NCI-H1105 treated with DMSO at 0.1 percent for 48 hours (cell line): ENCODE results near the gene GPBAR1.
"Not testable (repeated sequence)": the region's sequence is repeated elsewhere in the genome, so short reads cannot be mapped to it uniquely, and the experiment has no call there.

ENCODE experiments used
- DNase-seq: peaks from one replicate; lab custom pipeline; 2025; lab: John Stamatoyannopoulos, UW

Gene GPBAR1

DNA sequence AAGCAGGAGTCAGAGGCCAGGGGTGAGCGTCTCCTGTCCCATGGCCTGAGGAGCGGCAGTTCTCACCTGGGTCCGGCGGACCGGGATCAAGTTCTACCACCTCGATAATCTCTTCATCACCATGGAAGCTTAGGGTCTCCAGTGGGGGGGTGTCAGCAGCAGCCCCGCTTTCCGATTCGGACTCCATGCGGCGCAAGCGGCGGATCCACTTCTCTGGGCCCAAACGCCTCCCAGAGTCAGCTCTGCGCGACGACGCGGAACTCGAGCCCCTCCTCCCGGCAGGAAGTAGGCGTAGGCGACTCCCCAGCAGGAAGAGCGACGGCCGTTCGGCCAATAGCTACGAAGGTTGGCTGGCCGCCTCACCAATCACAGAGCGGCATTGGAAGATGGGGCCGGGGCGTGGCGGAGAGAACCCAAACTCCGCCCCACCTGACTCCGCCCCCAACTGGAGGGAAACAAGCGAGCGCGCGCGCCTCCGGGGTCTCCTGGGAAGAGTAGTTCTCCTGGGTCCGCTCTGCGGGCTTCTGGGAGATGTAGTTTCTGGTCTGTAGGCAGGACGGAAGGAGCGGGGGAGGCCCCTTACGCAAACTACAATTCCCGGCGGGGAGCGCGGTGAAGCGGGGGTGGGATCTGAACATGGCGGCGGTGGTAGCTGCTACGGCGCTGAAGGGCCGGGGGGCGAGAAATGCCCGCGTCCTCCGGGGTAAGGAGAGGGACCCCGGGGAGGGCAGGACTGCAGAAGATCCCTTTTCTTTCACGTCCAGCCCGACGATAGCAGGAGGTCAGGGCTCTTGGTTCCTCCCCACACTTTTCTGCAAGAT, 9.3 kb downstream of the GPBAR1 start, which contains the start of the genes AAMP and PNKD:
AAMP (minus strand) TSS at position 238 of the 821 bp plus-strand sequence; CDS start at position 187, 51 bp downstream.
PNKD (plus strand) TSS at position 620 of the 821 bp plus-strand sequence; CDS start at position 637, 17 bp downstream.
- peak; percentile 97 for DNase-seq

DNA sequence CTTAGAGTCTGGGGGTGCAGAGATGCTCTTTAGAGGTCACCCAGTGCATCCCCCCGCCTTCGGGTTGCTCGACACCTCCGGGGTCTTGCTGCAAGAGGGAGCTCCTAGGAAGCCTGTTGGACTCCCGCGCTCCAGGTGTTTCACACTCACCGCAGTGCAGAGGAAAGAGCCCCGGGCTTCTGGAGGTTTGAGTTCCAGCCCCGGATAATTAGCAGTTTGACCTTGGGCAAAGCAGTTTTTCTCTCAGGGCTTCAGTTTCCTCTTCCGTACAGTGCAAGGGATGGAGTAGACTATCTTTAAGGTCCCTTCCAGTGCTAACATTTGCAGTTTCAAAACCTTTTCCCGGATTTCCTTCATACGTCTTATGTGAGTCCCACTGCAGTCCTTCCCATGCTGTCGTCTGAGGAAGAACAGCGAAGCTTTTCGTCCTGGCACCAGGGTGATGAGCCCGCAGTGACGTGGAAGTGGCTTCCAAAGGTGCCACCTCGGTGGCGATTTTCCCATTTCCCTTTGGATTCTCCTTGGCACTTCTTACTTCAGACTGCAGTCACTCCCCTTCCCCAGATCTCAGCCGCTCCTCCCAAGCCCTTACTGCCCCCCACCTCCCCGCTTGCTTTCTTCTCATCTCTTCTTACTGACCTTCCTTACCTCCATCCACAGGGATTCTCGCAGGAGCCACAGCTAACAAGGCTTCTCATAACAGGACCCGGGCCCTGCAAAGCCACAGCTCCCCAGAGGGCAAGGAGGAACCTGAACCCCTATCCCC, 10.1 kb downstream of the GPBAR1 start:
- DNase-seq: no peak

DNA sequence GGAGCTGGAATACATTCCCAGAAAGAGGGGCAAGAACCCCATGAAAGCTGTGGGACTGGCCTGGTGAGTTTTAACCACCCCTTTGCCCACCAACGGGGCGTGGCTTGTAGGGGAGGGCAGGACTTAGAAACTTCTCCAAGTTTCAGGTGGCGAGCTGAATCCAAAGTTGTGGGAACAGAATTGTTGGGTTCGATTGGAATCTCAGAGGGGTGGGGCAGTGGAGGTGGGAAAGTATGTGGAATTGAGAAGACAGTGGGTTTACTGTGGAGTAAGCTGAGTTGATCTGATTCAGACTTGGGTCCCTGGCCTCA, 10.6 kb downstream of the GPBAR1 start:
- no peak for DNase-seq

DNA sequence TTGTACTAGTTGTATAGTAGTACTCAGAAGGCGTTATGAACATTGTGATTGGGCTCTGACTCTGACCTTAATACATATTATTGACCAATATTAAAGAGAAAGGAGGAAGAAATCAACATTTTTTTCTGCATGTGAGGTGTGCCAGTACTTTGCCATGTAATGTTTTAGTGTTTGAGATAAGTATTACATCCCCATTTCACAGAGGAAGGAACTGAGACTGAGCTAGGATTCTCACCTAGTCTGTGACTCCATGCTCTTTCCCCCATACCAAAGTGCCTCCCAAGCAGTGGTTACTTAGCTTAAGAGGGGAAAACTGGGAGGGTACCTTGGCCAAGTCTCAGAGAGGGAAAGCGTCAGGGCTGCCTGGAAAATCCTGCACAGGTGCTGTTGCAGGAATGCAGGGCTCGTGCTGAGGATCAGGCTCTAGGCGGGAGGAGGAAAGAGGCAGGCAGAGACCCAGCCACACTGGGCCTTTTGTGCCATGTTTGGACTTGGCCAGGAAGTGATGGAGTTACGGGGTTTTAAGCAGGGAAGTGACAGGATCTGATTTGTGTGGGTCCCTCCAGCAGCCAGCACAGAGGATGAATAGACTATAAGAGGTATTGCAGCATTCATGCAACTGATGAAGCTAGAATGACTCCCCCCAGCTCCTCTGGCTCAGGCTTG, 11.2 kb downstream of the GPBAR1 start:
- DNase-seq: no peak

DNA sequence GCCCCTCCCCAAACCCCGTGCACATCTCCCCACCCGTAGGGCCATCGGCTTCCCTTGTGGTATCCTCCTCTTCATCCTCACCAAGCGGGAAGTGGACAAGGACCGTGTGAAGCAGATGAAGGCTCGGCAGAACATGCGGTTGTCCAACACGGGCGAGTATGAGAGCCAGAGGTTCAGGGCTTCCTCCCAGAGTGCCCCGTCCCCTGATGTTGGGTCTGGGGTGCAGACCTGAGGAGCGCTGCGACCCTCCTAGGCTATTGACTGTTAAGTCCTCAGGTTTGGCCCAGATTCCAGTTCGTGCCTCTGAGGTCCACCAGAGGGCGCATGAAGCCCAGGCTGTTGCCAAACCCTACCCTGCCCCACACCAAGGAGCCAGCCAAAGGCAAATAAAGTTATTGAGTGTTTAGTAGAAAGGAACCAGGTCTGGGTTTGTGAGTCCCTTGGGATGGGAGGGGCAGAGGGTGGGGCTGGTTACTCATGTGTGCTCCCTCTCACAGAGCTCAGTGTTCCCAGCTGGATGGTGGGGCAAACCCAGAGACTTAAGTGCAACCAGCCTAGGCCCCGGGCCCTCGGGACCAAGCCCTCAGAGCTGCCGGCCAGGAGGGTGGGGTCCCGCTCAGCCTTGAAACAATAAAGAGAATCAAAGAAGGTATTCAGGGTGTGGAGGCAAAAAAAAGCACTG, 11.9 kb downstream of the GPBAR1 start:
- peak; percentile 56 for DNase-seq

DNA sequence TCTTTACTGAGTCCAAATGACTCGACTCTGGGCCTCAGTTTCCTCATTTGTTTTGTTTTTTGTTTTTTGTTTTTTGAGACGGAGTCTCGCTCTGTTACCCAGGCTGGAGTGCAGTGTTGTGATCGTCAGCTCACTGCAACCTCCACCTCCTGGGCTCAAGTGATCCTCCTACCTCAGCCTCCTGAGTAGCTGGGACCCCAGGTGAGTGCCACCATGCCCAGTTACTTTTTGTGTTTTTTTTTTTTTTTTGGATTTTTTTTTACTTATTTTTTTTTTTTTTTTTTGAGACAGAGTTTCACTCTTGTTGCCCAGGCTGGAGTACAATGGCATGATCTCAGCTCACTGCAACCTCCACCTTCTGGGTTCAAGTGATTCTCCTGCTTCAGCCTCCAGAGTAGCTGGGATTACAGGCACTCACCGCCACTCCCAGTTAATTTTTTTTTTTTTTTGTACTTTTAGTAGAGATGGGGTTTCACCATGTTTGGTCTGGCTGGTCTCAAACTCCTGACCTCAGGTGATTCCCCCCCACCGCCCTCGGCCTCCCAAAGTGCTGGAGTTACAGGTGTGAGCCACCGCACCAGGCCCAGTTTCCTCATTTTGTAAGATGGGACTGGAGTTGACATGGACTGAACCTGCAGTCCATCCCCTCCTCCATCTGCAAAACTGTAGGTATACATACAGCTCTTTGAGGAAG, 12.5 kb downstream of the GPBAR1 start:
- DNase-seq: not testable (repeated sequence)

DNA sequence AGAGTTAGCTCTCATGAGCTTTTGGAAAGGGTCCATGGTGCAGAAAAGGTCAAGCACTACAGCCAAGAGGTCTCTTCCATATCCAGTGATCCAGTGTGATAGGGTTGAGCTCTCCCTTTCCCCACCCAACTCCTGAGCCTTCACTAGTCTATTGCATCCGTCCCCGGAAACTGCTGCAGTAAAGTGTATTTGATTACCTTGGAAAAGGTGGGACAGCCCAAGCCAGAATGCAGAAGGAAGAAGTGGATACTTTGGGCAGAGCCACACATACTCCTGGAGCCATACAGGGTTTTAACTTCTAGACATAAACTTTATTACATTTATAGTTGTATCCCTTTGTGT, 13.1 kb downstream of the GPBAR1 start:
- DNase-seq: no peak

DNA sequence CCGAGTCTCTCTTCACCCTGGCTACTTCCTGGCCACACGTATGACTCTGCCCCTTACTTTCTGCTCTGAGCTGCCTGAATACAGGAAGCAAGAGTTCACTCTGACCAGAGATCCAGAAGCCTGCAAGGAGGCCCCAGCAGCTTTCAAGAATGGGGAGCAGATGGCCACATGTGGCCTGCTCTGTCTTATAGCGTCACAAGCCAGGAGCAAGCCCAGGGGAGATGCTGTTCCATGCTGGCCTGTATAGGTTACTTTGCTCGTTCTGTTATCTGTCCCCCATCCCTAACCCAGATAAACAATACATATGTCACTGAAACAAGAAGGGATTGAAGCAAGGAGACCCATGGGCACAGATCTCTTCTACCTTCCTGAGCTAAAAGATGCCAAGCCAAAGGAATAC, 13.8 kb downstream of the GPBAR1 start:
- DNase-seq: no peak

DNA sequence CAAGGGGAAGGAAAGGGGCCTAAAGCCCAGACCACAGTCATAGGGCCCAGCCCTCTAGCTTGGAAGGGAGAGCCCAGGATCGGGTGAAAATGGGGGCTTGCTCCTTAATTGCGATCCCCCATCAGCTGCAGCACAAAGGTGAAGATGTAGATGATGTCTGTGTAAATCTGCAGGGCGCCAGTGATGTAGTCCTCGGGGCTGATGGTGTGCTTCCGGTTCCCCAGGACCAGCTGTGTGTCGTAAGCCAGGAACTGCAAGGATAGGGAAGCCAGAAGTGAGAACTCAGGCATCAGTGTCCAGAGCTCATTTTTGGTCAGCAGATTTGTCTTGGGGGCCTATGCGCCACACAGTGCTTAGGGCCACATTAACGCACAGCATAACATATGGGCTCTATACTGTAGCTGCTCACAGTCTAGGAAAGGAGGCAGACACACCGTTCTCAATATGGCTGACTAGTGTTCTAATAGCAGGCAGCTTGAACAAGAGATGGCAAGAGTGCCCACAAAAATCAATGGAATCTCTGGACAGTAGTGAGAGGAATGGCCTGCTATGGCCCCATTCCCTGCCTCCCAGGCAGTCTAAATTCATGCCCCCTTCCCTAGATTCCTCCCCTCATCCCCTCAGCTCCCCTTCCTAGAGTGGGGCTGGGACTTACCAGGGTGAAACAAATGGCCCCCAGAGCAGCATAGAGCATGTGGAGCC, 14.7 kb downstream of the GPBAR1 start:
- DNase-seq: no peak

DNA sequence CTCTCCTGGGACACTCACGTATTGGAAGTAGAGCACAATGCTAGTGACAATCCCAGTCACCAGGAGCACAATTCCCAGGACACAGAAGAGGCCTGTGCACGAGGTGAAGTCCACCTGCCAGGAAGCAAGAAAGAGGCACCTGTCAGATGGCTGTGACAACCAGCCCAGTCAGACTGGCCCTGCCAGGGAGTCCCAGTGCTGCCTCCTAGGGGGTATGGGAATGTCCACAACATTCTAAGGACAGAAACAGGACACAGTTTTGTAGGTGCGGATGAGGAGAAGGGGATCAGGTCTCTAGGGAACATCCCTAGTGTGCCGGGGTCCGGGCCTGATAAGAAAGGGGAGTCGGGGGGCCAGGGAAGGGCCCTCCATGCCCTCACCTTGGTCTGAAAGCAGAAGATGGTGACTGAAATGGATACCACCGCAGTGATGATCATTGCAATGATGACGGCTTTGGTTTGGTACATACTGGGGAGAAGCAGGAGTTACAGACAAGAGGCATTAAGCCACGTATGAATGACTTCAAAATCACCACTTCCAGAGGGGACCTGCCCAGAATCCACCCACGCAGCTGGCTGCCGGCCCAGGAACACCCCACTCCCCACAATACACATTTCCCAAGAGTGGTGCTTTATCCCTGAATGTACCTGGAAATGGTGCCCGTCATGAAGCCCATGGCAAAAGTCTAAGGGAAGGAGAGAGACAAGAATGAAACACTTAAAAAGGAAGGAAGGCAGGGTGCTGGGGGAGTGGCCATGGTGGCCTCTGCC, 16.4 kb downstream of the GPBAR1 start:
- no peak for DNase-seq

DNA sequence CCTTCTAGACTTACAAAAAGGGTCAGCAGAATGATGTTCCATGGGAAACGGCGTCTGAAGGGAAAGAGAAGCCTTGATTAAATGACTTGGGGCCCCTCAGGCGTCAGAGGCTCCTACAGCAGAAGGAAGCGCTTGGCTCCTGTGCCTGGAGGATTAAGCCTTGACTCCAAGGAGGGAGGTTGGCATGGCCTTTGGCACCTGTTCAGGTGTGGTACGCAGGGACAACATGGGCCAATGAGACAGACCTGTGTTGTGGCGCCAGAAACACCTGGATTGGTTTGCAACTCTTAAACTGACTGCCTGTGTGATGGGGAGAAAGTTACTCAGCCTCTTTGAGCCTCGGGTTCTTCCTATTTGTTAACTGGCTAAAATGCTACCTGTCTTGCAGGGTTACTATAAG, 17.1 kb downstream of the GPBAR1 start:
- DNase-seq: no peak

DNA sequence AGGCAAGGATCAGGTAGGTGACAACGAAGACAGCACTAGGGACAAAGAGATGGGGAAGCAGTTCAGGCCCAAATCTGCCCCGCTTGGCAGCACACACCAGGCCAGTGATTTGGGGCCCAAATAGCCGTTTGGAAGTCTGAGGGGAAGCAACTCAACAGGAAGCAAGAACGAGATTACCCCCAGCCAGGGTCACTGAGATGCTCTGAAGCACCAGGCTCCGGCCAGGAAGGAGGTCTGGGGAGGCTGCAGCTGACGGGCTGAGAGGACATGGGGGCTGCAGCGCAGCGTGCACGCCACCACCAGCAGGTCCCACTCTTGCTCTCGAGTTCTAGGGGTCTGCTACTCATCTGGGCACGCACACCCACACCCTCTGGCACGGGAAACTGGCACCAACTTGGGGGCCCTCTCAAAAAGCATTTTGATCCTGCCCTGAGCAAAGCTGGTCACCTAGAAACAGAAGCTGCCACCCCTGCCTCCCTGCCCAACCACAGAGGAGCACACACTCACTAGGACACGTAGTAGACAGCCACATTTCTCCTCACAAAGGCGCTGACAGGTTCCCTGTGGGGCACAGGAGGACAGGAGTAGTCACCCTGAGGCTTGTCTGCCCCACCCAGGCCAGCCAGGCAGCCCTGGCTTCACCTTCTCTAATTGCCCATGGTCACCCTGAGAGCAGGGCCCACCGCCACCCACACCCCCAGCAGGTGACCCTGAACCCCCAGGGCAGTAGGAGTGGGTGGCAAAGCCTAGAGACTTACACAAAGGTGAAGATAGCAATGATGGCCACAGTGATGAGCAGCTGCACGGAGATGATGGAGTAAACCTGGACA, 17.9 kb downstream of the GPBAR1 start:
- no peak for DNase-seq

DNA sequence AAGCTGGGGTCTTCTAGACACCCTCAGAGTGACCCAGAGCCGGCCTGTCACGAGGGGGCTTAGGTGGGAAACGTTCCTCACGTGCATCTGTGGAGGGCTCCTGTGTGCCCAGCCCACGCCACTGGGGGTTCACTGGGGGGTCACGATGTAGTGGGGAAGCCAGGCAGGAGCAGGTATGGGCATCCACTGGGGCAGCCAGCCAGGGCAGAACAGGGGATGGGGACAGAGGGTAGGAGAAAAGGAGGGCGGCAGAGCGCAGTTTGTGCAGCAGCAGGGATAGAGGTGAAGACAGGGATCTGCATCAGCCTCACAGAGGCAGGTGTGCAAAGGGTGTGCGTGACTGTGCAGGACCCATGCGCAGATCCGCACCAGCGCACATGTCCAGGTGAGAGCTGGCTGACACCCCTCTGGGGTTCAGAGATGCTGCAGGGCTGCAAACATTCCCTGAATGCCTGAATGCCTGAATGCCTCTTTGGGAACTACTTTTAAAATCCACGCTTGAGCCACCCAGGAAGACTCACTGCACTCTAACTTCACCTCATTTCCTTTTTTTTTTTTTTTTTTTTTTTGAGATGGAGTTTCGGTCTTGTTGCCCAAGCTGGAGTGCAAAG, 19.6 kb downstream of the GPBAR1 start:
- no peak for DNase-seq

DNA sequence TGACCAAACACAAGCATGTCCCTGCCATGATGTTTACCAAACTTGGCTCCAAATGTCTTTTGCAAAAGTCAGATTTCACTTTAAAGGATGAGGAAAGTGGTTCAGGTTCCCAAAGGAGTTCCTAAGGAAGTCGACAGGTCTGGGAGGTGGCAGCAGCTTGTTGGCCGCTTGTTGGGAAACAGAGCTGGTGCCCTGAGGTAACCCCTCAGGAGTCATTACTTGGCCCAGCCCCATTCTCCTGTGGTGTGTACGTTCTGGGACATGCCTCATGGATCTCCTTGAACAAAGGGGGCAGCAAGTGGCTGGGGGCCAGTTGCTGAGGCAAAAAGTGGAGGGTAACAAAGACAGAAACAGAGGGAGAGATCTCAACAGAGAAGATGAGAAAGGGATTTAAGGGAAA, 20.6 kb downstream of the GPBAR1 start:
- no peak for DNase-seq

DNA sequence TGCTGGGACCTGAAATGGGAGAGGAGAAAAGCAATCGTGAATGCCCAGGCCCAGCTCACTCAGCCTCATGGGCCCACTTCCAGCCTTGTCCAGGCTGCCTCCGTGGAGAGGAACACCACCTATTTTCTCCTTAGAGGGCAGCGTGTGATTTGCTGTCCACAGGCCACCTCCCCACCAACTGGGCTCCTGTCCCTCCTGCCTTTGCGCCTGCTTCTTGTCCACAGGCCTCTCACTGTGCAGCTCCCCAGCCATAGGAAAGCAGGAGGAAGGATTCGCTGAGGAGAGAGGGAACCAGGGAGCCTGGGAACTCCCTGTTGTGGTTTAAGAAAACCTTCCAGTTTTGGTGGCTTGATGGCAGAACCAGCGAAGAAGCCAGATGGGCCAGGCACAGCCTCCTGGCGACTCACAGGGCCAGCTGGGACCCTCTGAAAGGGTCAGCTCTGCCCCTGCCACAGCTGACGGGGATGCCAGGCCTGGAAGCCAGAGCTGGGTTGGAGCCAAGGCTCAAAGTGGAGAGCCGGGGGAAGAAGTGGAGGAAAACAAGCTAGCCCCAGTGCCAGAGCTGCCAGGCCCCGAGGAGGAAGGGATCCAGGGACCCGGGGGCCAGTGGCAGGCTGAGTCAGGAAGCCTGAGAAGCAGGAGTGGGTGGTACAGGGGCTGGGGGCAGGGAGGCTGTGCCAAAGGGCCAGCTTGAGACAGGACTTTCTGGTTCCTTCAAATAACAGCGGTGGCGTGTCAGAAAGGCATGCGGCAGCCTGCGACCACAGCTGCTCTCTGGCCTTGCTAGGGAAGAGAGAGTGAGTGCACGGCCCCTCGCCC, 21.6 kb downstream of the GPBAR1 start:
- no peak for DNase-seq

DNA sequence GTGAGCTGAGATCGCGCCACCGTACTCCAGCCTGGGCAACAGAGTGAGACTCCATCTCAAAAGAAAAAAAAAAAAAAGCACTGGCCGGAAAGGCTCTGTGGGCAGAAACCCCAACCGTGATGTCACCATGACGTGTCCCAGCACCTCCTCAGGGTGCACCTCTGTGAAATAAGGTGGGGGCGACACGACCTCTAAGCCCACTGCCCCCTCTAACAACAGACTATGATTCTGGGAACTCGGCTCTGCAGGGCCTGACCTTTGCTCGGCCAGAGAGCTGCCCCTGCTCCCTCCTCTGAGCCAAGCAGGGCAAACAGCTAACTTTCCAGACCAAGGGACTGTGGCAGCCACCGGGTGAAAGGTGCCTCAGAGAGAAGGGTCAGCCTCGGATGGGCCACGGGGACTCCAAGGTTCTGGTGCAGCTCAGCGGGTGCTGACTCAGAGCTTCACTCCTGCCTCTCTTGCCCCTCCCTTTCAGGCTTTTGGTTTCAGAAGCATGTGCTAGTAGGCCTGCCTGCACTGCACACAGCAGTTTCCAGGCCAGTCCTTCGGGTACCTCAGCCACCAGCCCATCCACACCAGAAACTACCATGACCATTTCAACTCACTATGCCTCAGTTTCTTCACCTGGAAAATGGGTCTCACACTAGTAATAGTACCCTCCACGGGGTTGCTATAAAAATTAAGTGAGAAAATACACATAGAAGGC, 23.4 kb downstream of the GPBAR1 start:
- no peak for DNase-seq

DNA sequence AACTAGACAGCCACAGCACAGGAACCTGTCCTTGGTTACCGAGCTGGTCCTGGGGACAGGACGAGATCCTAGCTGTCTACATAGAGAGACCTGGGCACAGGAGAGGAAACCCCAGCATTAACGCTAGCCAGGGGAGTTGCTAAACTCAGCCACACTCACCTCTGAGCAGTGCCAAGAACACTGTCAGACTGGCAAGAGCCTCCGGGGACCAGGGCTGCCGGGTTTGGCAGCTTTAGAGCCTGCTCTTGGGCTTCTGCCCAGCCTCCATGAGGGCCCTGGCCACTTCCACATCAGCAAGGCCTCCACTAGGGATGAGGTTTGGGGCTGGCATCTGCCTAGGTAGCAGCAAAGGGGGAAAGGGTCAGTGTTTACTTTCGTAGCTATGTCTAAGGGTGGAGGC, 24.8 kb downstream of the GPBAR1 start:
- no peak for DNase-seq
